Prostate gland (tissue), 2 donors: ENCODE data around the gene SLC8A3.

Experiments used
- POLR2A ChIP-seq: fragments of 450-650 bp; IDR thresholded peaks from one replicate; pipeline ENCODE4 v1.6.1; 2016; ENCODE audit warnings: antibody characterized with exemption, mild to moderate bottlenecking
- TF ChIP-seq, protein P1 (sequence below), 4 experiments: fragments of 200-600 bp in 2 of 4; fragments of 450-650 bp in 2 of 4; sonication (generic) in 2 of 4; IDR thresholded peaks; 1 replicate in 3 of 4; 2 replicates in 1 of 4; pipeline ENCODE4 v1.5.1; 2016 to 2019; ENCODE audit warnings: antibody characterized with exemption in 4 of 4, mild to moderate bottlenecking in 2 of 4, moderate library complexity in 2 of 4

DNA sequence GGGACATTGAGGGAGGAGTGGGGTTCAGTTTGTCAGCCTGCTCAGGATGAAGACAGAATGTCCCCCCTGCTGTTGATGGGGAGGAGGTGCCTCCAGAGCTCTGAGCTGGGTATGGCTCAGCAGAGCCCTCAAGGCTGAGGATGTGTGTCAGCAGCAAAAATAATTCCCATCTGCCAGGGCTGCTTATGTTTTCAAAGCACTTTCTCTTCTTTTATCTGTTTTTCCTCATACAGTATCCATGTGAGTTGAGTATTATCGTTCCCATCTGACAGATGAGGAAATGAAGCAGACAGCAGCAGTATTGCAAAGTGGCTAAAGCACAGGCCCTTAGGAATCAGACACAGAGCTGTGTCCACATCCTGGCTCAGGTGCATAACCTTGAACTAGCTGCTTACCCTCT lies 94.1 kb downstream of the SLC8A3 start:
- TF ChIP-seq, protein P1, sequence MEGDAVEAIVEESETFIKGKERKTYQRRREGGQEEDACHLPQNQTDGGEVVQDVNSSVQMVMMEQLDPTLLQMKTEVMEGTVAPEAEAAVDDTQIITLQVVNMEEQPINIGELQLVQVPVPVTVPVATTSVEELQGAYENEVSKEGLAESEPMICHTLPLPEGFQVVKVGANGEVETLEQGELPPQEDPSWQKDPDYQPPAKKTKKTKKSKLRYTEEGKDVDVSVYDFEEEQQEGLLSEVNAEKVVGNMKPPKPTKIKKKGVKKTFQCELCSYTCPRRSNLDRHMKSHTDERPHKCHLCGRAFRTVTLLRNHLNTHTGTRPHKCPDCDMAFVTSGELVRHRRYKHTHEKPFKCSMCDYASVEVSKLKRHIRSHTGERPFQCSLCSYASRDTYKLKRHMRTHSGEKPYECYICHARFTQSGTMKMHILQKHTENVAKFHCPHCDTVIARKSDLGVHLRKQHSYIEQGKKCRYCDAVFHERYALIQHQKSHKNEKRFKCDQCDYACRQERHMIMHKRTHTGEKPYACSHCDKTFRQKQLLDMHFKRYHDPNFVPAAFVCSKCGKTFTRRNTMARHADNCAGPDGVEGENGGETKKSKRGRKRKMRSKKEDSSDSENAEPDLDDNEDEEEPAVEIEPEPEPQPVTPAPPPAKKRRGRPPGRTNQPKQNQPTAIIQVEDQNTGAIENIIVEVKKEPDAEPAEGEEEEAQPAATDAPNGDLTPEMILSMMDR (IDR thresholded peaks at IDR 0.05) = no peak
- TF ChIP-seq POLR2A = no peak
